IMR-90 (cell line): ENCODE measurements around the gene EEIG2. TPM values are rescaled to one million over a fixed set of nuclear protein-coding genes. Genes with fewer than 3 reads are reported as not detected.

Source experiments
- ATAC-seq: fragments of 200-7000 bp; cut with Tn5 transposase; 2 replicates; pipeline ENCODE4 v1.9.1; 2020; ENCODE audit warnings: low read depth, mild to moderate bottlenecking, moderate library complexity
- BruUV-seq: library from RNA; stranded (reverse); fragments of 400-500 nt; replicated peaks from 2 replicates; lab custom pipeline; 2021; lab: Mats Ljungman, UMichigan
- CTCF ChIA-PET: fragments of 300-600 bp; formaldehyde crosslinking; extraction: SDS; loops from one replicate; lab custom pipeline; 2021; ENCODE audit warnings: antibody characterized with exemption; lab: Yijun Ruan, JAX
- POLR2A ChIA-PET: fragments of 300-600 bp; sonication (Branson Sonifier 250); formaldehyde crosslinking; loops from one replicate; lab custom pipeline; 2022; ENCODE audit warnings: antibody characterized with exemption; ENCODE audit not compliant: unreplicated experiment; lab: Charles Lee
- DNase-seq: peaks from one replicate; pipeline ENCODE4 v3.0.0; 2013
- H2AFZ ChIP-seq: replicated peaks from 2 replicates; pipeline ENCODE3; 2013; ENCODE audit warnings: low read length, mild to moderate bottlenecking; ENCODE audit not compliant: poor library complexity
- H2AK5ac ChIP-seq: 2 replicates; pipeline ENCODE4 v1.6.1; 2013; ENCODE audit warnings: low read depth, low read length, inconsistent platforms
- H2AK9ac ChIP-seq: replicated peaks from 2 replicates; pipeline ENCODE3; 2013; ENCODE audit warnings: mild to moderate bottlenecking, low read depth, low read length, moderate library complexity; ENCODE audit not compliant: poor library complexity
- H2BK120ac ChIP-seq: 2 replicates; pipeline ENCODE4 v1.6.1; 2013; ENCODE audit warnings: low read depth, low read length, inconsistent platforms
- H2BK15ac ChIP-seq: 3 replicates; pipeline ENCODE4 v1.6.1; 2013; ENCODE audit warnings: low read depth, low read length, inconsistent platforms
- H2BK20ac ChIP-seq: 2 replicates; pipeline ENCODE4 v1.6.1; 2013; ENCODE audit warnings: low read depth, mild to moderate bottlenecking, inconsistent platforms, low read length, moderate library complexity
- H2BK5ac ChIP-seq: 2 replicates; pipeline ENCODE4 v1.6.1; 2013; ENCODE audit warnings: mild to moderate bottlenecking, low read depth, low read length, inconsistent platforms; ENCODE audit not compliant: poor library complexity, severe bottlenecking
- H3K14ac ChIP-seq: replicated peaks from 2 replicates; pipeline ENCODE4 v1.6.1; 2013; ENCODE audit warnings: low read depth, low read length, inconsistent platforms
- H3K18ac ChIP-seq: 2 replicates; pipeline ENCODE4 v1.6.1; 2013; ENCODE audit warnings: low read depth, low read length, control low read depth
- H3K23ac ChIP-seq: 2 replicates; pipeline ENCODE4 v1.6.1; 2013; ENCODE audit warnings: low read depth, low read length, inconsistent platforms
- H3K27ac ChIP-seq: 2 replicates; pipeline ENCODE4 v1.5.1; 2013; ENCODE audit warnings: mild to moderate bottlenecking, control low read depth, low read length; ENCODE audit not compliant: insufficient read depth
- H3K27me3 ChIP-seq: 2 replicates; pipeline ENCODE4 v1.6.1; 2013; ENCODE audit warnings: low read length; ENCODE audit not compliant: control insufficient read depth, insufficient read depth
- H3K36me3 ChIP-seq: 2 replicates; pipeline ENCODE4 v1.6.1; 2013; ENCODE audit warnings: low read length, mixed read lengths; ENCODE audit not compliant: control insufficient read depth, insufficient read depth
- H3K4ac ChIP-seq: 2 replicates; pipeline ENCODE4 v1.6.1; 2013; ENCODE audit warnings: low read depth, low read length, inconsistent platforms
- H3K4me1 ChIP-seq: 2 replicates; pipeline ENCODE4 v1.6.1; 2013; ENCODE audit warnings: low read length, mixed read lengths; ENCODE audit not compliant: control insufficient read depth, insufficient read depth
- H3K4me2 ChIP-seq: 2 replicates; pipeline ENCODE4 v1.6.1; 2013; ENCODE audit warnings: low read depth, mild to moderate bottlenecking, control low read depth, low read length, moderate library complexity
- H3K4me3 ChIP-seq: 2 replicates; pipeline ENCODE4 v1.5.1; 2013; ENCODE audit warnings: low read depth, mild to moderate bottlenecking, control low read depth, low read length, moderate library complexity; ENCODE audit not compliant: insufficient read depth
- H3K56ac ChIP-seq: 2 replicates; pipeline ENCODE4 v1.6.1; 2013; ENCODE audit warnings: low read length, inconsistent platforms; ENCODE audit not compliant: insufficient read depth; ENCODE audit errors: extremely low read depth
- H3K79me1 ChIP-seq, 2 experiments: 2 replicates each; pipeline ENCODE4 v1.6.1; 2013; ENCODE audit warnings: low read length in 2 of 2, inconsistent platforms in 1 of 2, low read depth in 1 of 2
- H3K9ac ChIP-seq: 2 replicates; pipeline ENCODE4 v1.6.1; 2013; ENCODE audit warnings: low read depth, low read length, control low read depth
- H3K9me1 ChIP-seq: 2 replicates; pipeline ENCODE4 v1.6.1; 2013; ENCODE audit warnings: low read length, inconsistent platforms; ENCODE audit not compliant: insufficient read depth
- H3K9me3 ChIP-seq: 2 replicates; pipeline ENCODE4 v1.6.1; 2013; ENCODE audit warnings: low read length; ENCODE audit not compliant: control insufficient read depth, insufficient read depth
- H4K20me1 ChIP-seq: 2 replicates; pipeline ENCODE4 v1.6.1; 2013; ENCODE audit warnings: low read length, inconsistent platforms; ENCODE audit not compliant: insufficient read depth
- H4K5ac ChIP-seq: 2 replicates; pipeline ENCODE4 v1.6.1; 2013; ENCODE audit warnings: mild to moderate bottlenecking, low read depth, low read length, control low read depth
- H4K8ac ChIP-seq, 2 experiments: 2 replicates each; pipeline ENCODE4 v1.6.1; 2013; ENCODE audit warnings: low read depth in 2 of 2, low read length in 2 of 2, control low read depth in 1 of 2, inconsistent platforms in 1 of 2
- H4K91ac ChIP-seq: 2 replicates; pipeline ENCODE4 v1.6.1; 2013; ENCODE audit warnings: low read depth, low read length, inconsistent platforms; ENCODE audit not compliant: insufficient read depth
- BHLHE40 ChIP-seq: fragments of 150-350 bp; IDR thresholded peaks from 2 replicates; pipeline ENCODE4 v1.6.1; 2016; ENCODE audit warnings: mild to moderate bottlenecking, low read depth, low read length
- CEBPB ChIP-seq: IDR thresholded peaks from 2 replicates; pipeline ENCODE4 v1.6.1; 2012; ENCODE audit warnings: low read depth, low read length, improper control_type of control experiment
- CHD1 ChIP-seq: IDR thresholded peaks from 2 replicates; pipeline ENCODE4 v1.6.1; 2012; ENCODE audit warnings: low read depth, low read length, improper control_type of control experiment
- CTCF ChIP-seq: conservative IDR thresholded peaks from 2 replicates; pipeline ENCODE4 v1.5.1; 2012; ENCODE audit warnings: mild to moderate bottlenecking, low read depth, low read length, improper control_type of control experiment
- FOS ChIP-seq: fragments of 150-350 bp; IDR thresholded peaks from 2 replicates; pipeline ENCODE4 v1.6.1; 2016; ENCODE audit warnings: low read depth, low read length
- MAFK ChIP-seq: IDR thresholded peaks from 2 replicates; pipeline ENCODE4 v1.6.1; 2012; ENCODE audit warnings: low read depth, low read length, improper control_type of control experiment
- MAZ ChIP-seq: IDR thresholded peaks from 2 replicates; pipeline ENCODE4 v1.6.1; 2012; ENCODE audit warnings: low read depth, mild to moderate bottlenecking, low read length, improper control_type of control experiment, moderate library complexity, borderline replicate concordance
- MXI1 ChIP-seq: IDR thresholded peaks from 2 replicates; pipeline ENCODE4 v1.6.1; 2012; ENCODE audit warnings: low read depth, mild to moderate bottlenecking, low read length, moderate library complexity, borderline replicate concordance
- NFE2L2 ChIP-seq: fragments of 150-350 bp; IDR thresholded peaks from 2 replicates; pipeline ENCODE4 v1.6.1; 2016; ENCODE audit warnings: low read depth, mild to moderate bottlenecking, low read length
- POLR2A ChIP-seq: IDR thresholded peaks from 2 replicates; pipeline ENCODE4 v1.6.1; 2012; ENCODE audit warnings: mild to moderate bottlenecking, low read depth, low read length
- RAD21 ChIP-seq: IDR thresholded peaks from 2 replicates; pipeline ENCODE4 v1.6.1; 2012; ENCODE audit warnings: low read length, improper control_type of control experiment
- RCOR1 ChIP-seq: IDR thresholded peaks from 2 replicates; pipeline ENCODE4 v1.6.1; 2012; ENCODE audit warnings: mild to moderate bottlenecking, low read length, improper control_type of control experiment; ENCODE audit not compliant: insufficient replicate concordance
- RFX5 ChIP-seq: IDR thresholded peaks from 2 replicates; pipeline ENCODE4 v1.8.0; 2012; ENCODE audit warnings: low read depth, mild to moderate bottlenecking, low read length, moderate library complexity
- SMC3 ChIP-seq: fragments of 150-350 bp; IDR thresholded peaks from 2 replicates; pipeline ENCODE4 v1.6.1; 2016; ENCODE audit warnings: low read depth, mild to moderate bottlenecking, antibody characterized with exemption, low read length, moderate library complexity
- USF2 ChIP-seq: fragments of 150-350 bp; IDR thresholded peaks from 2 replicates; pipeline ENCODE4 v1.6.1; 2017; ENCODE audit warnings: mild to moderate bottlenecking, antibody characterized with exemption, low read length, low read depth
- dilution Hi-C: fragments of 300-500 bp; cut with HindIII; formaldehyde crosslinking; loops from one replicate; pipeline ENCODE4 v1.14.3; 2018; ENCODE audit warnings: low sequenced_read_pairs; ENCODE audit not compliant: unreplicated experiment
- in situ Hi-C: fragments of 300-500 bp; cut with MboI; formaldehyde crosslinking; loops from 3 replicates; pipeline ENCODE4 v1.14.3; 2019; ENCODE audit warnings: low sequenced_read_pairs, inconsistent platforms, mixed read lengths
- intact Hi-C: fragments of 100-400 bp; cut with micrococcal nuclease; formaldehyde crosslinking; loops from 2 replicates; pipeline ENCODE4 v1.10.0; 2022
- polyA plus RNA-seq, 3 experiments: library from polyadenylated mRNA; depleted of rRNA; stranded (reverse); fragments of >200 nt; gene quantifications; 2 replicates each; pipeline ENCODE4 v1.2.3, GENCODE V29; 2012; ENCODE audit warnings: low replicate concordance in 1 of 3
- total RNA-seq: library from RNA; depleted of rRNA; stranded (reverse); fragments of >200 nt; gene quantifications from 2 replicates; pipeline ENCODE4 v1.2.3, GENCODE V29; 2012
- TF ChIP-seq, protein P1 (sequence below): fragments of 150-350 bp; IDR thresholded peaks from 2 replicates; pipeline ENCODE4 v1.6.1; 2016; ENCODE audit warnings: low read depth, mild to moderate bottlenecking, low read length, moderate library complexity, borderline replicate concordance

EEIG2 gene
- total and polyA plus RNA-seq, 2 of the 4 experiments (the other 2 are of a cell fraction) = 1.7 to 4.8 TPM

- TF ChIP-seq POLR2A (no peak), USF2 (no peak), CHD1 (no peak), MXI1 (no peak), NFE2L2 (no peak), BHLHE40 (no peak), RAD21 (no peak), SMC3 (no peak), RFX5 (no peak), RCOR1 (no peak), FOS (no peak), CEBPB (no peak), MAZ (no peak), MAFK (no peak), CTCF (no peak)
- TF ChIP-seq, protein P1, sequence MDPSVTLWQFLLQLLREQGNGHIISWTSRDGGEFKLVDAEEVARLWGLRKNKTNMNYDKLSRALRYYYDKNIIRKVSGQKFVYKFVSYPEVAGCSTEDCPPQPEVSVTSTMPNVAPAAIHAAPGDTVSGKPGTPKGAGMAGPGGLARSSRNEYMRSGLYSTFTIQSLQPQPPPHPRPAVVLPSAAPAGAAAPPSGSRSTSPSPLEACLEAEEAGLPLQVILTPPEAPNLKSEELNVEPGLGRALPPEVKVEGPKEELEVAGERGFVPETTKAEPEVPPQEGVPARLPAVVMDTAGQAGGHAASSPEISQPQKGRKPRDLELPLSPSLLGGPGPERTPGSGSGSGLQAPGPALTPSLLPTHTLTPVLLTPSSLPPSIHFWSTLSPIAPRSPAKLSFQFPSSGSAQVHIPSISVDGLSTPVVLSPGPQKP = no peak
- H3K4me1 ChIP-seq = peaks cover under 1% of the 10 kb centered on the region; the same call in 1 of the 2 replicates
- ChIA-PET CTCF (no interaction called here), POLR2A (no interaction called here)
- H3K9me1 ChIP-seq = peaks cover 2% of the 10 kb centered on the region
- intact Hi-C loops (loop anchor here (5.0 kb wide), 1 partner anchor 40 kb away; no protein-coding TSS in a partner anchor), in situ Hi-C loops (no loop called here), dilution Hi-C loops (no loop called here)
- no peak overlapping the region for H2BK120ac ChIP-seq
- no TSS peak for BruUV-seq
- no peak for DNase-seq
- H4K5ac ChIP-seq = no peak overlapping the region
- no peak overlapping the region for H4K8ac ChIP-seq
- peaks cover 3 to 16% of the 10 kb centered on the region in 2 experiments; a peak in 3 of 4 replicates for H3K79me1 ChIP-seq
- no peak overlapping the region for H3K18ac ChIP-seq
- no peak overlapping the region for H3K27ac ChIP-seq
- H2AK5ac ChIP-seq = no peak overlapping the region
- H3K4me3 ChIP-seq = no peak overlapping the region
- no peak overlapping the region for H3K14ac ChIP-seq
- H2AK9ac ChIP-seq = no peak overlapping the region
- no peak overlapping the region for H2BK5ac ChIP-seq
- no peaks in the 10 kb centered on the region for H3K36me3 ChIP-seq
- H3K23ac ChIP-seq = no peak overlapping the region
- no peak overlapping the region for H3K9ac ChIP-seq
- H3K4ac ChIP-seq = no peak overlapping the region
- no peak overlapping the region for H3K4me2 ChIP-seq
- H2BK15ac ChIP-seq = no peak overlapping the region
- no peak overlapping the region for H4K91ac ChIP-seq
- H3K27me3 ChIP-seq = no peaks in the 10 kb centered on the region
- ATAC-seq = no peak
- H4K20me1 ChIP-seq = no peaks in the 10 kb centered on the region
- no peak overlapping the region for H3K56ac ChIP-seq
- H2AFZ ChIP-seq = no peak overlapping the region
- H2BK20ac ChIP-seq = no peak overlapping the region
- no peaks in the 10 kb centered on the region for H3K9me3 ChIP-seq
Measured at GRCh38 chr1:108597041-108597440, 37.1 kb downstream of the EEIG2 start.
